Smooth muscle cell of the brain vasculature (primary cell): ENCODE results near the gene AHDC1.
"Not testable (repeated sequence)": the region's sequence is repeated elsewhere in the genome, so short reads cannot be mapped to it uniquely, and the experiment has no call there.

Experiments used
- DNase-seq: peaks from one replicate; pipeline ENCODE4 v3.0.0-alpha.2; 2012; ENCODE audit warnings: low read depth, low spot score

The AHDC1 gene

GRCh38 chr1:27549807-27550408 lies 54.0 kb downstream of the AHDC1 start:
- no peak for DNase-seq

- no peak for DNase-seq
Observed at GRCh38 chr1:27548858-27549719, 54.9 kb downstream of the AHDC1 start.

- DNase-seq, result no peak
Observed at GRCh38 chr1:27548136-27548853, 55.6 kb downstream of the AHDC1 start.

GRCh38 chr1:27547220-27548116 lies 56.5 kb downstream of the AHDC1 start:
- no peak for DNase-seq

GRCh38 chr1:27545876-27546275 lies 58.1 kb downstream of the AHDC1 start:
- no peak for DNase-seq

GRCh38 chr1:27545271-27545670 lies 58.7 kb downstream of the AHDC1 start:
- DNase-seq, result no peak

- no peak for DNase-seq
Observed at GRCh38 chr1:27544834-27545233, 59.1 kb downstream of the AHDC1 start.

- DNase-seq, result no peak
Observed at GRCh38 chr1:27543284-27543683, 60.7 kb downstream of the AHDC1 start.

GRCh38 chr1:27542463-27543273 lies 61.3 kb downstream of the AHDC1 start:
- DNase-seq, result no peak

- DNase-seq, result no peak
Observed at GRCh38 chr1:27539901-27540861, 63.8 kb downstream of the AHDC1 start.

- no peak for DNase-seq
Observed at GRCh38 chr1:27538793-27539192, 65.2 kb downstream of the AHDC1 start.

GRCh38 chr1:27538305-27538676 lies 65.7 kb downstream of the AHDC1 start:
- not testable (repeated sequence) for DNase-seq

- peak; percentile 64 for DNase-seq
Observed at GRCh38 chr1:27536767-27537166, 67.2 kb downstream of the AHDC1 start.

GRCh38 chr1:27536010-27536757 lies 67.8 kb downstream of the AHDC1 start:
- DNase-seq, result no peak

- no peak for DNase-seq
Observed at GRCh38 chr1:27535386-27535785, 68.6 kb downstream of the AHDC1 start.

GRCh38 chr1:27531959-27532685 lies 71.8 kb downstream of the AHDC1 start:
- no peak for DNase-seq

GRCh38 chr1:27530192-27530591 lies 73.8 kb downstream of the AHDC1 start:
- no peak for DNase-seq

- no peak for DNase-seq
Observed at GRCh38 chr1:27529704-27530018, 74.3 kb downstream of the AHDC1 start.
